Stimulated activated CD8-positive, alpha-beta memory T cell treated with anti-CD3 and anti-CD28 coated beads, Interleukin-7, amount 100 ng/mL, for 48 hours (primary cell): ENCODE results near the gene NRARP.
"Not testable (repeated sequence)": the region's sequence is repeated elsewhere in the genome, so short reads cannot be mapped to it uniquely, and the experiment has no call there.

Experiments
- DNase-seq, 2 donors: peaks; one replicate each; pipeline ENCODE4 v3.0.0-alpha.2; 2020; ENCODE audit warnings: low read depth in 1 of 2; ENCODE audit errors: extremely low read depth in 1 of 2

The NRARP gene

GRCh38 chr9:137265496-137266161 is 36.4 kb downstream of the NRARP start:
- no peak for DNase-seq

DNA sequence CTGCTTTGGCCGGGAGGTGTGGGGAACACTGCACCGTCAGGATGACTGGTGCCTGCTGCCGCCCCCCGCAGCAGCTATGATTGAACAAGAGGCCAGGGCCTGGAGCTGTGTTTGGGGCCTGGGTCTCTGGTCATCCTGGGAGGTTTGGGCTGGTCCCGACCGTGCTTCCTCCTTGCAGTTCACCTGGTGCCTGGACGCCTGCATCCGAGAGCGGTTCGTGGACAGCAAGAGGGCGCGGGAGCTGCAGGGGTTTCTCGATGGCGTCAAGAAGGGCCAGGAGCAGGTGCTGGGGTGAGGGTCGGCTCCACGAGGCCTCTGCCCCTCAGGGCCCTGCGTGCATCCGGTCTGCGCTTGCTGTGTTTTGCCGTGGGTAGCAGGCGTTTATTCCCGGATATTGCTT is 38.0 kb downstream of the NRARP start:
- no peak for DNase-seq

DNA sequence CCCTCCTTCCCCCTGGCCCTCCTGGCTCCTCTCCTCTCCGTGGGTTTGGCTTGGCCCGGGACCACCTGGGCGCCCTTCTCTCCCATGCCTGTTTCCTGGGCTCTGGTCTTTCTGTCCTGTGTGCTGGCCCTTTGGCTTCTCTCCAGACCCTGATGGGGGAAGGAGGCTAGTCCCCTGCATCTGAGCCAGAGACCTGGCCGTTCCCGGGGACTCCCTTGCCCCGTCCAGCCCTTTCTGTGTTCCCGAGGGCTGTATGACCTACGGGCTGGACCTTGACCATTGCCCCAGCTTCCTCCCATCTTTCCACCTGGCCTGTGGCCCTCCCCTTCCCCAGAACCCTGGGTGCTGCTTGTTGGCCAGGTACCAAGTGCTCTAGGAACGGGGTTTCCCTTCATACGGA is 38.6 kb downstream of the NRARP start:
- no peak for DNase-seq

- no peak for DNase-seq
Measured at GRCh38 chr9:137262909-137263285, 39.2 kb downstream of the NRARP start.

GRCh38 chr9:137262173-137262908 is 39.7 kb downstream of the NRARP start:
- DNase-seq: not testable (repeated sequence)

- DNase-seq: no peak
Measured at GRCh38 chr9:137256856-137257255, 45.2 kb downstream of the NRARP start.

DNA sequence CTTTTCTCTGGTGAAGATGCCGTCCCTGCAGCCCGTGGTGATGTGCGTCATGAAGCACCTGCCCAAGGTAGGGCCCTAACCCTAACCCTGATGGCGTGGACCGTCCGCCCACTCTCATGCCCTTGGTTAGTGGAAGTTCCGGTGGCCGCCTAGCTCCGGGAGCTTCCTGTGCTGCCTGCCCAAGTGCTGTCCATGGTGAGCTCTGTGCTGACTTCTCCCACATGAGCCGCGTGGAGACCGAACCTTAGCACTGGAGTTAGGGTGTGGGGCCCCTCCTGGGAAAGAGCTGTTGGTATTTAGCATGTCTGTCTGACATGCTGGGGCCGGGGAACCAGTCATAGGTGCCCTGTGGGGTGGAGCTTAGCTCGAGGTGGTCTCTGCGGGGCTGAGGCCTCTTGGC is 45.7 kb downstream of the NRARP start:
- DNase-seq: no peak

DNA sequence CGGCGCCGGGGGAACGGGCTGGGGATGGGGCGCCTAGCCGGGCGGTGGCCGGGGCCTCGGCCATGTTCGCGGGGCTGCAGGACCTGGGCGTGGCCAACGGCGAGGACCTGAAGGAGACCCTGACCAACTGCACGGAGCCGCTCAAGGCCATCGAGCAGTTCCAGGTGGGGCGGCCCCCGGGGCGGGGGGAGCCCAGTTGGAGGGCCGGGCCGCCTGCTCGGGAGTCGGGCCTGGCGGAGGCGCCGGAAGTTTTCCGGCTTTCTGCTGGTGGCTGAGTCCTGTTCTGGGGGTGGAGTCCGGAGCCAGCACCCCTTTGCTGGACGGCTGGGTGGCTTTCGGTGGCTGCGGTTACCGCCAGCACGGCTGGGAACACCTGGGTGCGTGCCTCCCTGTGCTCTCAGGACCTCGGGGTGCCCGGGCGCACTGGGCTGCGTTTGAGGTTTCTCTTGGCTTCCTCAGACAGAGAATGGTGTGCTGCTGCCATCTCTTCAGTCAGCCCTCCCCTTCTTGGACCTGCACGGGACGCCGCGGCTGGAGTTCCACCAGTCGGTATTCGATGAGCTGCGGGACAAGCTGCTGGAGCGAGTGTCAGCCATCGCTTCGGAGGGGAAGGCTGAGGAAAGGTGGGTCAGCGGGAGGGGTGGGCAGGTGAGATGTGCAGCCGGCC is 46.5 kb downstream of the NRARP start:
- DNase-seq: no peak

GRCh38 chr9:137254624-137255447 is 47.2 kb downstream of the NRARP start, which contains the start of gene NELFB:
Gene NELFB (plus strand): TSS chr9:137255327.
- peak; percentile 88 to 95 for DNase-seq

- no peak for DNase-seq
Measured at GRCh38 chr9:137253717-137254623, 48.1 kb downstream of the NRARP start.

DNA sequence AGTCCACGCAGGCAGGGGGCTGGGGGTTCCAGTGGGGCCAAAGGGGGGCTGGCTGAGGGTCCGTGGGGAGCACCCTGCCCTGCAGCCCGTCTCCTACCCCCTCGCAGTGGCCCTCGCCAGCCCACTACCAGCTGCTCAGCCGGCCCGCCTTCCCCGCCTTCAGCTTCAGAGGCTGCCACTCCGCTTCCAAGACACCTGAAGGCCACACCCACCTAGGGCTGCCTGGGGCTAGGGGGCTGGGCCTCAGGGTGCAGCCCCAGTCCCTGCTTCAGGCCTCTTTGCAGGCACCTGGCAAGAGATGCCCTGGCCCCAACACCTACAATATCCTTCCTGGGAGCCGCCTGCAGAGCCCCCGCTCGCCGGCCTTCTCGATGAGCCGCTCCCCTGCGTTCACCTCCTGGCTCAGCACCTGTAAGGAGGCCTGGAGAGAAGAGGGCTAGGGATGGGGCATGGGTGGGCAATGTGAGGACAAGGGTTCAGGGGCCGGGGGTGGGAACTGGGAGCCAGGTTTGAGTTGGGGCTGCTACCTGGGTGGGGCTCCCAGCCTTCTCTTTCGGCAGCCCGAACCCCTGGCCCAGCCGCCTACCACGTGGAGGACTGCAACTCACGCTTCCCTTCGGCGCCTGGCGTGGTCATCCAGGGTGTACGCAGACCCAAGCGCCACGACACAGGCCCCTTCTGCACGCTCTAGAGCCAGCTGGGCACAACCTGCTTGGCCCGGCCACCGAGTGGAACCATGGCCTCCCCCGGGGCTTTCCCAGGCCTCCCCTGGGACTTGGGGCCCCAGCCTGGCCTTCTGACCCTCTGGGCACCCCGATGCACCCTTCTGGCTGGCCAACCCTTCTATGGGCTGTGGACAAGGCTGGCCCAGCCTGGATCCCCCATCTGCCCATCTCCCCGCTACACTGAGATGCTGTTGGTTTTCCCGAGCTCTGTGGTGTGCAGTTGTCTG is 49.2 kb downstream of the NRARP start:
- DNase-seq: no peak

DNA sequence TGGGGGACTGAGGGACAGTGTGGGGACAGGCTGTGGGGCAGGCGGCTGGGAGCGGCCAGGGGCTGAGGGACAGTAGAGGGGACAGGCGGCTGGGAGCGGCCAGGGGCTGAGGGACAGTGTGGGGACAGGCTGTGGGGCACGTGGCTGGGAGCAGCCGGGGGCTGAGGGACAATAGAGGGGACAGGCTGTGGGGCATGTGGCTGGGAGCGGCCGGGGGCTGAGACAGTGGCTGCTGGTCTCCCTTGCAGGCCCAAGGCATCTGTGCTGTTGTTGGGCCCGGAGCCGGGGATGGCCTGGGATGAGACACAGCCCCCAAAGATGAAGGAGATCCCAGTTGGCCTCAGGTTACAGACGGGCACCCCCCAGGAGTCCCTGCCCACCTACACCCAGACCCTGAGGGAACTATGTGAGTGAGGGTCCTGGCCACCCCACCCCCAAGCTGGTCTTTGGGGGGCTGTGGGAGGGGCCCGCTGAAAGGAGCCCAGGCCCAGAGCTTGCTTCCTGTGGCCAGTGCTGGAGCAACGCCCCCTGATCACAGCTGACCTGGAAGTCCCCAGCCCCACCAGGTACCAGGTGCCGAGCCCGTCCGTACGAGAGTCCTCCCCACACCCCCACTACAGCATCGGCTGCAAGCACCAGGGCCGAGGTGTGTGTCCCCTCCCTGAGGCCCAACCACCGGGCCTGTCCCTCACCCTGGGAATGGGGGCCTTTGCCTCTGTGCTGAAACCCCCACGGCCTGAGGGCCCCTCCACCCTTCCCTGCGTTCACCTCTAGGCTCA is 50.4 kb downstream of the NRARP start:
- DNase-seq: no peak

GRCh38 chr9:137251194-137251461 is 50.9 kb downstream of the NRARP start, which contains the start of gene STPG3:
Gene STPG3 (plus strand): TSS chr9:137251286. CDS start chr9:137251287, 1 bp downstream.
- DNase-seq: no peak

- DNase-seq: no peak
Measured at GRCh38 chr9:137250329-137251193, 51.5 kb downstream of the NRARP start.
